ENCODE results near the gene MARCHF4. TPM values are rescaled to one million over a fixed set of nuclear protein-coding genes. Genes with fewer than 3 reads are reported as not detected.

The MARCHF4 gene
- total and polyA plus RNA-seq, 9 of the 15 experiments (the other 6 are each of a cell fraction or from before 2014, with no cell fraction given), result 0.05 TPM; not detected in 8

DNA sequence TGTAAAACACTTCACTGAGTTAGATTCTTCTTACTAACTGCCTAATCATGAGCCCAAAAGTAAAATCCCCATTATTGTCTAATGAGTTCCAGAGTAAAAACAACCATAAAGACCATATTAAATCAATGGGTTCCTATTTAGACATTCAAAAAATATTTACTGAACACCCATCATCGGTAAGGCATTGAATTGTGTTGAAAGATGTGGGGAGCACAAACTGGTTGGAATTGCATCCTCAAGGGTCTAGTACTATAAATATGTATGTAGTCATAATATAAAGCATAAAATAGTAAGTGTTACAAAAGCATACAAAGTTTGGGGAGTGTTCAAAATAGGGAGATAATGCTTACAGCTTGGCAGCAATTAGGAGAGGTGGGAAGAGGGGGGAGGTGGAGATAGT is 3.0 kb upstream of the MARCHF4 start:
- Histone ChIP-seq H3K4me2 (ENCODE audit: insufficient read depth, low read length) (no peak overlapping the region), H3K4me1 (replicated peaks in 1 of 2; ENCODE audit: control insufficient read depth in 2 of 2, insufficient read depth in 2 of 2, low read length in 2 of 2) (peaks cover 0 to 13% of the 10 kb centered on the region in 2 experiments; a peak in 2 of 5 replicates), H2AFZ (ENCODE audit: low read depth, low read length) (no peak overlapping the region), H3K36me3 (ENCODE audit: control insufficient read depth, insufficient read depth, low read length) (no peaks in the 10 kb centered on the region), H3K9me1 (ENCODE audit: control insufficient read depth, insufficient read depth, low read length) (no peaks in the 10 kb centered on the region), H4K20me1 (replicated peaks; ENCODE audit: control insufficient read depth, insufficient read depth, low read length) (0 out of 2 replicates have a peak, but pooled peaks cover 4% of the 10 kb centered on the region), H3K4me3 (no peak overlapping the region), H3K9me3 (replicated peaks; ENCODE audit: control insufficient read depth, insufficient read depth, low read depth, low read length) (no peaks in the 10 kb centered on the region), H3K9ac (ENCODE audit: insufficient read depth in 1 of 2, low read depth in 2 of 2, low read length in 2 of 2) (no peak overlapping the region), H3K27ac (ENCODE audit: extremely low read depth, low read depth, low read length) (no peak overlapping the region), H3K79me2 (ENCODE audit: control insufficient read depth, insufficient read depth, low read length) (no peaks in the 10 kb centered on the region), H3K27me3 (ENCODE audit: control insufficient read depth in 2 of 2, insufficient read depth in 2 of 2, low read length in 2 of 2) (peaks cover 0 to 21% of the 10 kb centered on the region in 2 experiments; a peak in 3 of 5 replicates)
- WGBS (ENCODE audit: insufficient coverage, low coverage, missing lambda C conversion rate), result 5% methylated on average over 1 of the region's 1 CpG
- POLR2A ChIA-PET, result interaction anchor here (1.6 kb wide), 1 partner anchor 8 kb away, joined by 4 read pairs; no protein-coding TSS in a partner anchor
- DNase-seq (ENCODE audit: extremely low read depth in 1 of 4, low spot score in 3 of 4), result no peak
- ATAC-seq, result no peak
- no peak for FAIRE-seq
- TF ChIP-seq ZNF24 (IDR thresholded peaks at IDR 0.05) (no peak), E2F3 (CRISPR knock-in tag; IDR thresholded peaks at IDR 0.05) (no peak), PTRF (tag; IDR thresholded peaks at IDR 0.05) (no peak), TGIF2 (CRISPR knock-in tag; IDR thresholded peaks at IDR 0.05) (no peak), POLR3A (IDR thresholded peaks at IDR 0.05; ENCODE audit: borderline replicate concordance, extremely low read depth, insufficient read depth, insufficient read length) (no peak), ZFP36 (IDR thresholded peaks at IDR 0.05; ENCODE audit: low read depth, low read length, partially characterized antibody) (no peak), ZNF707 (CRISPR knock-in tag; conservative IDR thresholded peaks at IDR 0.05) (no peak), SNIP1 (IDR thresholded peaks at IDR 0.05; ENCODE audit: low read depth) (no peak), ZBED1 (IDR thresholded peaks at IDR 0.05) (no peak), ZNF124 (CRISPR knock-in tag; IDR thresholded peaks at IDR 0.05) (no peak), MTA1 (IDR thresholded peaks at IDR 0.05; ENCODE audit: borderline replicate concordance) (no peak), KDM1A (IDR thresholded peaks at IDR 0.05) (no peak), TFAM (CRISPR knock-in tag; conservative IDR thresholded peaks at IDR 0.05) (no peak), NFE2 (IDR thresholded peaks at IDR 0.05; ENCODE audit: low read depth) (no peak)
- TF ChIP-seq, protein P1, sequence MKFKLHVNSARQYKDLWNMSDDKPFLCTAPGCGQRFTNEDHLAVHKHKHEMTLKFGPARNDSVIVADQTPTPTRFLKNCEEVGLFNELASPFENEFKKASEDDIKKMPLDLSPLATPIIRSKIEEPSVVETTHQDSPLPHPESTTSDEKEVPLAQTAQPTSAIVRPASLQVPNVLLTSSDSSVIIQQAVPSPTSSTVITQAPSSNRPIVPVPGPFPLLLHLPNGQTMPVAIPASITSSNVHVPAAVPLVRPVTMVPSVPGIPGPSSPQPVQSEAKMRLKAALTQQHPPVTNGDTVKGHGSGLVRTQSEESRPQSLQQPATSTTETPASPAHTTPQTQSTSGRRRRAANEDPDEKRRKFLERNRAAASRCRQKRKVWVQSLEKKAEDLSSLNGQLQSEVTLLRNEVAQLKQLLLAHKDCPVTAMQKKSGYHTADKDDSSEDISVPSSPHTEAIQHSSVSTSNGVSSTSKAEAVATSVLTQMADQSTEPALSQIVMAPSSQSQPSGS (CRISPR knock-in tag; IDR thresholded peaks at IDR 0.05), result no peak
- in situ Hi-C loops (cut with MboI), result no loop called here
- CTCF ChIA-PET (ENCODE audit: low intra/inter-chr PET ratio), result no interaction called here
- intact Hi-C loops (cut with micrococcal nuclease), result no loop called here
- BruUV-seq (replicated peaks), result no TSS peak

Data from K562 (cell line).